ENCODE data around the gene GAS2L2. TPM values are rescaled to one million over a fixed set of nuclear protein-coding genes. Genes with fewer than 3 reads are reported as not detected.

GAS2L2 gene
- total RNA-seq, 1 experiment from 2014 or later, result not detected

- Histone ChIP-seq H3K9me3 (ENCODE audit: insufficient read depth, low read depth) (no peaks in the 10 kb centered on the region), H3K4me3 (no peak overlapping the region), H3F3A (ENCODE audit: insufficient read depth, low read depth) (no peaks in the 10 kb centered on the region), H2AFZ (no peak overlapping the region), H3K4me2 (no peak overlapping the region), H3K9me2 (ENCODE audit: insufficient read depth) (no peaks in the 10 kb centered on the region), H3K79me2 (ENCODE audit: low read depth) (no peaks in the 10 kb centered on the region), H4K20me1 (ENCODE audit: insufficient read depth) (no peaks in the 10 kb centered on the region; the same call in 1 of the 2 replicates), H3K27me3 (ENCODE audit: insufficient read depth, low read depth) (peaks cover 44% of the 10 kb centered on the region), H3K36me3 (ENCODE audit: low read depth) (no peaks in the 10 kb centered on the region), H3K27ac (no peak overlapping the region), H3K4me1 (replicated peaks; ENCODE audit: insufficient read depth) (no peaks in the 10 kb centered on the region)
- CTCF ChIA-PET, result no interaction called here
- no peak for DNase-seq
- TF ChIP-seq EZH2 (IDR thresholded peaks at IDR 0.05; ENCODE audit: low read depth) (no peak), CTCF (conservative IDR thresholded peaks at IDR 0.05) (no peak)
- intact Hi-C loops (cut with micrococcal nuclease; ENCODE audit: unreplicated experiment), result no loop called here
- POLR2A ChIA-PET (ENCODE audit: unreplicated experiment), result no interaction called here
- BruUV-seq (replicated peaks), result no TSS peak
Observed at GRCh38 chr17:35736236-35736635, 16.8 kb downstream of the GAS2L2 start.

DNA sequence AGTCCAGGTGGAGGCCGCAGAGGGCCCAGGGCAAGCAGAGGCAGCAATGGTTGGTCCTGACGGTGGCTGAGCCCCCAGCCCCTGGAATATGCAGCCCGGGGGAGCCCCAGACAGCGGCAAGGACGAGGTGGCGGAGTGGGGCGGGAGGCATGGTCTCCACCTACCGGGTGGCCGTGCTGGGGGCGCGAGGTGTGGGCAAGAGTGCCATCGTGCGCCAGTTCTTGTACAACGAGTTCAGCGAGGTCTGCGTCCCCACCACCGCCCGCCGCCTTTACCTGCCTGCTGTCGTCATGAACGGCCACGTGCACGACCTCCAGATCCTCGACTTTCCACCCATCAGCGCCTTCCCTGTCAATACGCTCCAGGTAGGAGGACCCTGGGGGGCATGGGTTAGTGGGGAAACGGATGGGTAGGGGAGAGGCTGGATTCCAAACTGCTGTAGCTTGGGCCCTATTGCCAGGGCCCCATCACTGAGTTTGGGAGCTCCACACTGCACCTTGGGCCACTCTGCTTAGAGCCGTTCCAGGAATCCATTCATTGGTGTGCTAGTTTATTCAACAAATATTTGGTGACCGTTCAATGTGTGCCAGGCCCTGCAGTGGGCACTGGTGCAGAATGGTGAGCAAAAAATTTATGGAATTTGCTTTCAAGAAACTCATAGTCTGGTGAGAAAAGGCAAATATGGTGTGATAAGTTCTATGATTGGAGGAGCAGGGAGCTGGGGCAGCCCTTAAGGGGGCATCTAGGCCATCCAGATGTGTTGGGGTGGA, 17.8 kb downstream of the GAS2L2 start:
- no peaks in the 10 kb centered on the region for H3K36me3 ChIP-seq (ENCODE audit: low read depth)
- intact Hi-C loops (cut with micrococcal nuclease; ENCODE audit: unreplicated experiment), result no loop called here
- H3K4me3 ChIP-seq, result no peak overlapping the region
- H3K27ac ChIP-seq, result no peak overlapping the region
- CTCF ChIA-PET, result no interaction called here
- H3K9me2 ChIP-seq (ENCODE audit: insufficient read depth), result no peaks in the 10 kb centered on the region
- H3K4me1 ChIP-seq (replicated peaks; ENCODE audit: insufficient read depth), result no peaks in the 10 kb centered on the region
- no peaks in the 10 kb centered on the region for H3K9me3 ChIP-seq (ENCODE audit: insufficient read depth, low read depth)
- H3F3A ChIP-seq (ENCODE audit: insufficient read depth, low read depth), result no peaks in the 10 kb centered on the region
- H4K20me1 ChIP-seq (ENCODE audit: insufficient read depth), result no peaks in the 10 kb centered on the region; the same call in 1 of the 2 replicates
- TF ChIP-seq EZH2 (IDR thresholded peaks at IDR 0.05; ENCODE audit: low read depth) (no peak), CTCF (conservative IDR thresholded peaks at IDR 0.05) (no peak)
- no peaks in the 10 kb centered on the region for H3K79me2 ChIP-seq (ENCODE audit: low read depth)
- H2AFZ ChIP-seq, result no peak overlapping the region
- H3K27me3 ChIP-seq (ENCODE audit: insufficient read depth, low read depth), result peaks cover 34% of the 10 kb centered on the region
- POLR2A ChIA-PET (ENCODE audit: unreplicated experiment), result no interaction called here
- BruUV-seq (replicated peaks), result no TSS peak
- no peak overlapping the region for H3K4me2 ChIP-seq
- no peak for DNase-seq

DNA sequence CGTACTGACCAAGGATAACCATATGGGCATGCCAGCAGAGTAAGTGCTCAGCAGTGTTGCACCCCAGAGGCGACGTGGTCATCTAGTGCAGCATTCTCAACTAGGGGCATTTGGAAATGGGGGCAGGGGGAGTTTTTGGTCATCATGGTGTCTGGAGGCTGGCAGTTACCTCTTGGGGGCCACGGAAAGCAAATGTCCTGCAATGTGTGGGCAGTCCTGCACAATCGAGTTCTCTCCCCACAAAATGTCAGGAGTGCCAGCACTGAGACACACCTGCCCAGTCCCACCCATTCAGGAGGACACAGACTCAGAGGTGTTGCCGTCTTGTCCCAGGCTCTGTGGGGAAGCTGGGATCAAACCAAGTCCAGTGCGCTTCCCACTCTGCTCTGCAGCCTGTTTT, 18.6 kb downstream of the GAS2L2 start:
- H4K20me1 ChIP-seq (ENCODE audit: insufficient read depth), result no peaks in the 10 kb centered on the region; the same call in 1 of the 2 replicates
- no peaks in the 10 kb centered on the region for H3F3A ChIP-seq (ENCODE audit: insufficient read depth, low read depth)
- H3K79me2 ChIP-seq (ENCODE audit: low read depth), result no peaks in the 10 kb centered on the region
- no TSS peak for BruUV-seq (replicated peaks)
- no peaks in the 10 kb centered on the region for H3K4me1 ChIP-seq (replicated peaks; ENCODE audit: insufficient read depth)
- H3K4me2 ChIP-seq, result no peak overlapping the region
- H3K27ac ChIP-seq, result no peak overlapping the region
- no peaks in the 10 kb centered on the region for H3K9me2 ChIP-seq (ENCODE audit: insufficient read depth)
- no peak overlapping the region for H3K4me3 ChIP-seq
- ChIA-PET CTCF (no interaction called here), POLR2A (ENCODE audit: unreplicated experiment) (interaction anchor here (0.5 kb wide), 1 partner anchor 12 kb away, joined by 5 read pairs; no protein-coding TSS in a partner anchor)
- intact Hi-C loops (cut with micrococcal nuclease; ENCODE audit: unreplicated experiment), result no loop called here
- no peak for DNase-seq
- H2AFZ ChIP-seq, result no peak overlapping the region
- peaks cover 25% of the 10 kb centered on the region for H3K27me3 ChIP-seq (ENCODE audit: insufficient read depth, low read depth)
- H3K9me3 ChIP-seq (ENCODE audit: insufficient read depth, low read depth), result no peaks in the 10 kb centered on the region
- no peaks in the 10 kb centered on the region for H3K36me3 ChIP-seq (ENCODE audit: low read depth)
- TF ChIP-seq EZH2 (IDR thresholded peaks at IDR 0.05; ENCODE audit: low read depth), result no peak
- no peak for TF ChIP-seq CTCF (conservative IDR thresholded peaks at IDR 0.05)

All from PC-9 (cell line).